Measurements from ENCODE around the gene ZNF576. TPM values are rescaled to one million over a fixed set of nuclear protein-coding genes. Genes with fewer than 3 reads are reported as not detected.

Gene ZNF576
- total and polyA plus RNA-seq, 9 of the 15 experiments (the other 6 are each of a cell fraction or from before 2014, with no cell fraction given): 6.8 to 18.2 (median 12.2) TPM

DNA sequence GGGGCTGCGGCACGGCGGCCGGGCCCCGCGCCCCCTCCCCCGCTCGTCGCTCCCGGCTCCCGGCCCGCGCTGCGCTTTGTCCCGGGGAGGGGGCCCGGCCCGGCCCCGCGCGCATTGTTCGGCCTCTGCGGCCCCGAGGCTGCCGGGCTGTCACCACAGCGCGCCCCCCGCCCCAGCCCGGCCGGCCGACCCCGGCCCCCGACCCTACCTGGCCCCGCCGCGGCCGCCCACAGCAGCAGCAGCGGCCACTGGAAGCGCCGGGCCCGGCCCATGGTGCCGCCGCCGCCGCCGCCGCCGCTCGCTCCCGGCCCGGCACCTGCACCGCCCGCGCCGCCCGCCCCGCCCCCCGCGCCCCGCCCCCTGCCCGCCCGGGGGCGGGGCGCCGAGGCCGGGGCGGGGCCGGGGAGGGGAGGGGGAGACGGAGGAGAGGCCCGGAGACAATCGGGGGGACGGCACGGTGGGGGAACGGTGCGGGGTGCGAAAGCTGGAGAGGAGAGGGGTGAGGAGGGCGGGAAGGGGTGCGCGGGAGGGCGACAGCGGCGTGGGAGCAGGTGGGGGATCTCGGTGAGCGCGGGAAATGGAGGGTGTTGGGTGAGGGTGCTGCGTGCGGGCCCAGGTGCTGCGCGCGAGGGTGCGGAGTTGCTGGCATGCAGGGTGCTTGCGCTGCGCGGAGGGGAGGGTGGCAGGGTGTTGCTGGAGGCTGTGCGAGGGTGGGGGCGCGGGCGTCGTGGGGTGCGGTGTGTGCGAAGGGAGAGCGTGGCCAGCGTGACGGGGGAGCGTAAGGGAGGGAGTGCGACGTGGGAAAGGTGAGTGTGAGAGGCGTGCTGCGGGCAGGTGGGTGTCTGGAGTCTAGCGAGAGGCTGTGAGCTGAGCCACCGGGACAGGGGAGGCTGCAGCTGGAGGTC, 43.4 kb downstream of the ZNF576 start, which contains the start of gene CADM4 (continued):
- TF ChIP-seq SMAD3 (CRISPR knock-in tag; conservative IDR thresholded peaks at IDR 0.05): no peak
- no peak for TF ChIP-seq SOX6 (IDR thresholded peaks at IDR 0.05)
- TF ChIP-seq BRD9 (IDR thresholded peaks at IDR 0.05; ENCODE audit: low read depth, partially characterized antibody): no peak
- TF ChIP-seq CXXC5 (CRISPR knock-in tag; IDR thresholded peaks at IDR 0.05): peak; percentile 26; the same call in 1 of the 2 replicates
- TF ChIP-seq, protein P1, sequence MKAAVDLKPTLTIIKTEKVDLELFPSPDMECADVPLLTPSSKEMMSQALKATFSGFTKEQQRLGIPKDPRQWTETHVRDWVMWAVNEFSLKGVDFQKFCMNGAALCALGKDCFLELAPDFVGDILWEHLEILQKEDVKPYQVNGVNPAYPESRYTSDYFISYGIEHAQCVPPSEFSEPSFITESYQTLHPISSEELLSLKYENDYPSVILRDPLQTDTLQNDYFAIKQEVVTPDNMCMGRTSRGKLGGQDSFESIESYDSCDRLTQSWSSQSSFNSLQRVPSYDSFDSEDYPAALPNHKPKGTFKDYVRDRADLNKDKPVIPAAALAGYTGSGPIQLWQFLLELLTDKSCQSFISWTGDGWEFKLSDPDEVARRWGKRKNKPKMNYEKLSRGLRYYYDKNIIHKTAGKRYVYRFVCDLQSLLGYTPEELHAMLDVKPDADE (conservative IDR thresholded peaks at IDR 0.05; ENCODE audit: control insufficient read depth, low read depth, low read length): no peak
- TF ChIP-seq CBFB (CRISPR knock-in tag; IDR thresholded peaks at IDR 0.05): 0 out of 2 replicates have a peak, but pooled peaks have one; percentile 12
- TF ChIP-seq SRSF1 (IDR thresholded peaks at IDR 0.05; ENCODE audit: low read depth, low read length): no peak
- TF ChIP-seq, protein P2, sequence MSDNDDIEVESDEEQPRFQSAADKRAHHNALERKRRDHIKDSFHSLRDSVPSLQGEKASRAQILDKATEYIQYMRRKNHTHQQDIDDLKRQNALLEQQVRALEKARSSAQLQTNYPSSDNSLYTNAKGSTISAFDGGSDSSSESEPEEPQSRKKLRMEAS (CRISPR knock-in tag; IDR thresholded peaks at IDR 0.05): peak; percentile 86
- TF ChIP-seq, protein P3, sequence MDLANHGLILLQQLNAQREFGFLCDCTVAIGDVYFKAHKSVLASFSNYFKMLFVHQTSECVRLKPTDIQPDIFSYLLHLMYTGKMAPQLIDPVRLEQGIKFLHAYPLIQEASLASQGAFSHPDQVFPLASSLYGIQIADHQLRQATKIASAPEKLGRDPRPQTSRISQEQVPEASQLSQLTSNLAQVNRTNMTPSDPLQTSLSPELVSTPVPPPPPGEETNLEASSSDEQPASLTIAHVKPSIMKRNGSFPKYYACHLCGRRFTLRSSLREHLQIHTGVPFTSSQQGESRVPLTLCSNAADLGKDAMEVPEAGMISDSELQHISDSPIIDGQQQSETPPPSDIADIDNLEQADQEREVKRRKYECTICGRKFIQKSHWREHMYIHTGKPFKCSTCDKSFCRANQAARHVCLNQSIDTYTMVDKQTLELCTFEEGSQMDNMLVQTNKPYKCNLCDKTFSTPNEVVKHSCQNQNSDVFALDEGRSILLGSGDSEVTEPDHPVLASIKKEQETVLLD (IDR thresholded peaks at IDR 0.05): peak; percentile 57; the same call in 1 of the 2 replicates
- TF ChIP-seq DDX20 (tag; IDR thresholded peaks at IDR 0.05; ENCODE audit: low read depth): no peak
- peak in 1 of 3 experiments; percentile 8 for TF ChIP-seq YY1 (IDR thresholded peaks at IDR 0.05; ENCODE audit: borderline replicate concordance in 1 of 3, control insufficient read depth in 1 of 3, extremely low read depth in 1 of 3, insufficient read depth in 3 of 3, insufficient read length in 1 of 3, insufficient replicate concordance in 2 of 3, low read depth in 1 of 3, low read length in 2 of 3)
- TF ChIP-seq ZNF347 (CRISPR knock-in tag; IDR thresholded peaks at IDR 0.05; ENCODE audit: low read depth): no peak
- TF ChIP-seq, protein P4, sequence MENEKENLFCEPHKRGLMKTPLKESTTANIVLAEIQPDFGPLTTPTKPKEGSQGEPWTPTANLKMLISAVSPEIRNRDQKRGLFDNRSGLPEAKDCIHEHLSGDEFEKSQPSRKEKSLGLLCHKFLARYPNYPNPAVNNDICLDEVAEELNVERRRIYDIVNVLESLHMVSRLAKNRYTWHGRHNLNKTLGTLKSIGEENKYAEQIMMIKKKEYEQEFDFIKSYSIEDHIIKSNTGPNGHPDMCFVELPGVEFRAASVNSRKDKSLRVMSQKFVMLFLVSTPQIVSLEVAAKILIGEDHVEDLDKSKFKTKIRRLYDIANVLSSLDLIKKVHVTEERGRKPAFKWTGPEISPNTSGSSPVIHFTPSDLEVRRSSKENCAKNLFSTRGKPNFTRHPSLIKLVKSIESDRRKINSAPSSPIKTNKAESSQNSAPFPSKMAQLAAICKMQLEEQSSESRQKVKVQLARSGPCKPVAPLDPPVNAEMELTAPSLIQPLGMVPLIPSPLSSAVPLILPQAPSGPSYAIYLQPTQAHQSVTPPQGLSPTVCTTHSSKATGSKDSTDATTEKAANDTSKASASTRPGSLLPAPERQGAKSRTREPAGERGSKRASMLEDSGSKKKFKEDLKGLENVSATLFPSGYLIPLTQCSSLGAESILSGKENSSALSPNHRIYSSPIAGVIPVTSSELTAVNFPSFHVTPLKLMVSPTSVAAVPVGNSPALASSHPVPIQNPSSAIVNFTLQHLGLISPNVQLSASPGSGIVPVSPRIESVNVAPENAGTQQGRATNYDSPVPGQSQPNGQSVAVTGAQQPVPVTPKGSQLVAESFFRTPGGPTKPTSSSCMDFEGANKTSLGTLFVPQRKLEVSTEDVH (IDR thresholded peaks at IDR 0.05; ENCODE audit: low read depth, partially characterized antibody): peak; percentile 82
- TF ChIP-seq BACH1 (tag; IDR thresholded peaks at IDR 0.05): no peak
- TF ChIP-seq PHTF2 (CRISPR knock-in tag; IDR thresholded peaks at IDR 0.05): no peak
- TF ChIP-seq, protein P5, sequence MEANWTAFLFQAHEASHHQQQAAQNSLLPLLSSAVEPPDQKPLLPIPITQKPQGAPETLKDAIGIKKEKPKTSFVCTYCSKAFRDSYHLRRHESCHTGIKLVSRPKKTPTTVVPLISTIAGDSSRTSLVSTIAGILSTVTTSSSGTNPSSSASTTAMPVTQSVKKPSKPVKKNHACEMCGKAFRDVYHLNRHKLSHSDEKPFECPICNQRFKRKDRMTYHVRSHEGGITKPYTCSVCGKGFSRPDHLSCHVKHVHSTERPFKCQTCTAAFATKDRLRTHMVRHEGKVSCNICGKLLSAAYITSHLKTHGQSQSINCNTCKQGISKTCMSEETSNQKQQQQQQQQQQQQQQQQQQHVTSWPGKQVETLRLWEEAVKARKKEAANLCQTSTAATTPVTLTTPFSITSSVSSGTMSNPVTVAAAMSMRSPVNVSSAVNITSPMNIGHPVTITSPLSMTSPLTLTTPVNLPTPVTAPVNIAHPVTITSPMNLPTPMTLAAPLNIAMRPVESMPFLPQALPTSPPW (CRISPR knock-in tag; IDR thresholded peaks at IDR 0.05): peak; percentile 91
- TF ChIP-seq CHD2 (IDR thresholded peaks at IDR 0.05; ENCODE audit: low read depth, low read length): no peak
- TF ChIP-seq HDAC3 (IDR thresholded peaks at IDR 0.05; ENCODE audit: borderline replicate concordance, partially characterized antibody): no peak
